Measurements from ENCODE around the gene TSPAN7.

TSPAN7 gene

DNA sequence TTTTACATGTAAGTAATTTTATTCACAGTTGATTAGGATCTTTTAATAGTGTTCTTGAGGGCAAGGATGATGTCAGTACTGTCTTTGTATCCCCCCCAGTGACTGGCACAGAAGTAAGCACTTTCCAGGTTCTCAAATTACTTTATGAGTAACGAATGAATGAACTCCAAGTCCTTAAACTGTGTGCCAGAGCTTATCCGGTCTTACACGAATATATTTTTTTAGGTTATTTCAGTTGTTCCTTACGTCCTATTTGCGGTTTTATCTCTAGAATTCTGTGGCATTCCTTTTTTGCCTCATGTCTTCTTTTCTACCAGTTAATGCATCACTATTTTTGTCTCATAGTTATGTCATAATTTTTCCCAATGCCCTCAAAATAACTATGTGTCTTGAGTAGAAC lies 133.1 kb downstream of the TSPAN7 start:
- DNase-seq, result no peak

DNA sequence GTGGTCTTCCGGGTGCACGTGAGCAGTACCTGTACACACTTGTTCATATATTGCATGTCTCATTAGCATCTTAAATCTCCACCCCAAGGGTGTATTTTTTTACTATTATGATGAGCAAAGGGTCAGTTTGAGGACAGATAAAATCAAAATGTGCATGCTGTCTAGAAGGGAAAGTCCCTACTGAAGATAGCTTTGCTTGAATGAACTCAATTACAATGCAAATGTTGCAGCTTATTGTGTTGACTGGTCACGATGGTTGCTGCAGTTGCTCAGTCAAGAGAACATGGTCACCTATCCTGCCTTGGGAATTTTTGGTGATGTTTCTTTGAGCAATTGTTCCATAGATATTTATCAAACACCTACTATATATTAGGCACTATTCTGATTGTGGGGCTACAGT lies 136.1 kb downstream of the TSPAN7 start:
- DNase-seq, result no peak

DNA sequence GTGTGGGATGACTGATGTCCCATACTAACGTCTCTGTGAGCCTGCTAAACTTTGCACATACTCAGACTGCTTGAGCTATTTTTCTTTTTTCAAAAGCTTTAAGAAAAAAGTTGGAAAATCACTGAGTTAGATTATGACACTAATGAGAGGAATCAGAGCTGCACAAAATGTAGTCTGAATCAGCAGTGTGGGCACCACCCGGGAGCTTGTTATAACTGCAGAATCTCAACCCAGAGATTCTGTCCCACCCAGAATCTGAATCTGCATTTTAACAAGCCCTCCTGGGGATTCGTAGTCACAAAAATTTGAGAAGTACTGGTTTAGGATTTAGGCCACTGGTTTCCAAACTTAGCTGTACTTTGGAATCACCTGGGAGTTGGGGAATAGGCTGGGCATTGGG lies 137.8 kb downstream of the TSPAN7 start:
- no peak for DNase-seq

DNA sequence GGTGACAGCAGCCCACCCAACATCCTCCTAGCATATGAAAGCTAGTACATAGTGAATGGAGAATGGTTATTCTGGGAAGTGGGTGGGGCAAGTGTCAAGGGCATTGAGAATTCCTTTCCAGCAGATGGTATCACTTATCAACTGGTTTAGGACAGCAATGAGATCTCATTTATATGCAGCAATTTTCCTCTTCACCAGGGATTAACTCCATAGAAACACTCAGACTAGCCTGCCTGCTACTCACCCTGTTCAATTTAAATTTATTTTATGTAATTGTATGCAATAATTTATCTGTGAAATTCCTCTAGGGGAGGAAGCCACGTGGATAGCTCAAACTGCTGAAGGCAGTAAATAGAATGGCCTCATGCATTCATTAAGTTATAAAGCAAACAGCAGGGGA lies 138.4 kb downstream of the TSPAN7 start:
- DNase-seq, result no peak

DNA sequence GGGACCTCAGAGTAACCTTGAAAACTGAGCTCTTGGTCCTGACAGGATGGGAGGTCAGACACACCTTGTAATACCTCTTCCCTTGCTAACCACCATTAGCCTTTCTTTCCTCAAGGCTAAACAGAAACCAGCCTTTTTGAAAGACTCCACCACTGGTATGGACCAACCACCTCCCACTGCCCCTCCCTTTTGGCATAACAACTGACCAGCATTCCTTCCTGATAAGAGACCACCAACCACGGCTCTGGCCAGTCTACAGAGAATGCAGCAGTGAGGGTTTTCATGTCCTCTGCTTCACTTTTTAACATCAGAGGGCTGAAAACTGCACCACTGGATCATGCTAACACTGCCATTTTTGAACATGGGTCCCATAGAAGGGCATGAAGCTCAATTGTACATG lies 139.7 kb downstream of the TSPAN7 start:
- DNase-seq, result no peak

DNA sequence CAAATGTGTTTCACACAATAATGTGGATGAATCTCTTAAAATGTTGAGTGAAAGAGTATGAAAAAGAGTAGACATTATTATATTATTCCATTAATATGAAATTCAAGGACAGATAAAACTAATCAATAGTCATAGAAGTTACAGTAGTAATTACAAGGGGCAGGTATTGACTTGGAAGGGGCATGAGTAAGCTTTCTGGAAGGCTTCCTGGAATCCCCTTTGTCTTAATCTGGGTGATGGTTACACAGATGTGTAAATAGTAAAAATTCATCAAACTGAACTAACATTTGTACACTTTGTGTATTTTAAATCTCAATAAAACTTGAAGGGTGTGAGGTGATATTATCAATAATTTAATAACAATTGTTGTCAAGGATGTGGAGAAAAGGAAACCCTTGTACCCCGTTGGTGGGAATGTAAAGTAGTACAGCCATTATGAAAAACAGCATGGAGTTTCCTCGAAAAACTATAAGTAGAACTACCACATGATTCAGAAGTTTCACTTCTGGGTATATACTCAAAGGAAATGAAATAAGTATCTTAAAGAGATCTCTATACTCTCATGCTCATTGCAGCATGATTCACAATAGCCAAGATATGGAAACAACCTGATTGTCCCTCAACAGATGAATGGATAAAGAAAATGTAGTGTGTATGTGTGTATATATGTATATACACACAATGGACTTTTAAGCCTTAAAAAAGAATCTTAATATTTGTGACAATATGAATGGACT lies 143.0 kb downstream of the TSPAN7 start:
- no peak for DNase-seq

GRCh38 chrX:38717871-38718270 lies 156.5 kb downstream of the TSPAN7 start:
- no peak for DNase-seq

DNA sequence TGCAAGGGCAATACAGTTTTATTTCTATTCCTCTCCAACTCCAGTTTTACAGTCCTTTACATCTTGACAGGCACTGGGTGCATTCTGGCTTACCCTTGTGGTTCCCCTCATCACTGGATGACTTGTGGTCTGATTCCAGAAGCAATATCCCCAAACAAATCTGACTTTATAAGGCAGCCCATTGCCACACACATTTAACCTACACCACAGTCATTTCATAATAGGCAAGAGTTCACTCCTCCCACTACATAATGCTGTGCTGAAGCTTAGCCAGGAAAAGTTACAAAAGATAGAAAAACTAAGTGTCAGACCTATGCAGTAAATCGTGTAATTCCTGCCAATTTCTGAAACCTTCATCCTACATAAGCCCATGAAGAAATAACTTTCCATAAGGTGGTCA lies 157.0 kb downstream of the TSPAN7 start:
- no peak for DNase-seq

DNA sequence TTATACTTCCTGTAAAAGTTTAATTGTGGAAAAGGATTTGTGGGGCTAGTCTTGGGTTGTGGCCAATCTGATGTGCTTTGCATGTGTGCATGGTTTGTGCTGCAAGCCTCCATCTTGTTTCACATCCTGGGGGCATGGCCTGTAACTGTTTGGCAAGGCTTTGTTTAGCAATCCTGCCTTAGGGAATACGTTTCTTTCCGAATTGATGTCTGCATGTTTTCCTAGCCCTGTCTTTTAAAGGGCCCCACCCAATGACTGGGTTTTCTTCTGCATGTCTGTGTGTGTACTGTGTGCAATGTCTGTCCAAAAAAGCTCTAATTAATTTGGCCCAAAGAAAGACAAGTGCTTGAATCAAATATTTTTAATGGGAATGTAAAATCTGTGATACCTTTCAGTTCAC lies 165.3 kb downstream of the TSPAN7 start:
- DNase-seq, result no peak

DNA sequence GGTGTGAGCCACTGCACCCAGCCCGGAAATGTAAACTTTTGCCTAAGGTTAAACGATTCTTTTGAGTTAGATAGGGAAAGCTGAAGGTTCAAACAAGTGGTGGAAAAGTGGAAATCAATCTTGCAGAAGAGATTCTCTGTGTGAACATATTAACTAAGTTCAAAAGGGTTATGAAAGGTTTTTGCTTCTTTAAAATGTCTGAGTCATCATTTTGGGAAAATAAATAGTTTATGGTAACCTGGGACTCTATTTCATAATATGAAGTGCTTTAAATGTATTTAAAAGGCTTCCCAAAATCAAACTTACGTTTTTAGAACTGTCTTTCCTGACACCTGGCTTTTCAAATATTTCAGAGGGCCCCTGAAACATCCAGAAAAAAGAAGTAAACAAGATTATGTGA lies 166.3 kb downstream of the TSPAN7 start:
- DNase-seq, result no peak

GRCh38 chrX:38732866-38733265 lies 171.5 kb downstream of the TSPAN7 start:
- no peak for DNase-seq
